NCI-H446 treated with DMSO at 0.1 percent for 48 hours (cell line): Measurements from ENCODE around the gene GOSR2.
"Not testable (repeated sequence)": the region's sequence is repeated elsewhere in the genome, so short reads cannot be mapped to it uniquely, and the experiment has no call there.

Experiments used
- DNase-seq: peaks from one replicate; lab custom pipeline; 2025; lab: John Stamatoyannopoulos, UW

The GOSR2 gene

DNA sequence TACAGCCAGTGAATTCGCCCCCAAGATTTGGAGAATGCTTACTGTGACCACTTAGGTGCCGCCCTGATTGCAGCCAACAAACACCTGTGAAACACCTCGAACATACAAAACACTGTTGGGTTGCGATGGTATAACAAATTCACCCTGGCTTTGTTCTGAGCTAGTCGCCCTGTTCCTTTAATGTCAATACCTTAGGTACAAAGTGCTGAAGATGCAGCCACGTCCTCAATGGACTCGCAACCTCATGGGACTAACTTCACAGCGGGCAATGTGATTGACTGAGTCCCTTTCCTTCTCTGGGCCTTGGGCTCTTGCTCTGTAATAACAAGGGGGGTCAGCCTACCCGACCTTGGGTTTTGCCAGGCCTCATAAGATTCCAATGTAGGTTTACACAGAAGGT, 28.9 kb upstream of the GOSR2 start:
- DNase-seq, result no peak

DNA sequence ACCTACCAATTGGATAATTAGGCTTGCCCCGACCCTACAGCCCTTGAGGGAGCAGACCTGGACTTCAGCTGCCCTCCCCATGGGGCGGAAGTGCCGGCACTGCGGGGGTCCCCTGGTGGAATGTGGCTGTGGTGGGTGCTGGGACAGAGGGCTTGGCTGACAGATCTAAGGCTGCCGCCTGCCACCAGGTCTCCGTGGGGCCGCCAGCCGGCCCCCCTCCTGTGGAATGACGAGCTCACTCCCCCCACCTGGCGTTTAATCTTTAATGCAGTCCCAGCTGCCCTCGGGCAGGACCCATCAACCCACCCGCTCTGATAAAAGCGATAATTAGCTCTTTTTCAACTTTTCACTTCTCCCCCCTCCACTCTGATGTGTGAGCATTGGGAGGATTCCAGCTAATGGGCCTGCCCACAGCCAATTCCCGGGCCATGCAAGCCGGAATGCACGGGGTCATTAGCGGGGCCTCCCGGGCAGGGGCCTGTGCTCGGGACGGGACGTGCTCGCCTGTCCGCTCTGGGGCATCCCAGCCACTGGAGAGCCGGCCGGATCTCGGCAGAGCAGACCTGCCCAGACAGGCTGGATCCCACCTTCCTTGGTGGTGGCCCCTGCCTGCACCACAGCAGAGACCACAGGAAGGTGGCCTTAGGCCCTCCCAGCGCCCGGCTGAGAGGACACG, 28.3 kb upstream of the GOSR2 start:
- DNase-seq, result no peak

DNA sequence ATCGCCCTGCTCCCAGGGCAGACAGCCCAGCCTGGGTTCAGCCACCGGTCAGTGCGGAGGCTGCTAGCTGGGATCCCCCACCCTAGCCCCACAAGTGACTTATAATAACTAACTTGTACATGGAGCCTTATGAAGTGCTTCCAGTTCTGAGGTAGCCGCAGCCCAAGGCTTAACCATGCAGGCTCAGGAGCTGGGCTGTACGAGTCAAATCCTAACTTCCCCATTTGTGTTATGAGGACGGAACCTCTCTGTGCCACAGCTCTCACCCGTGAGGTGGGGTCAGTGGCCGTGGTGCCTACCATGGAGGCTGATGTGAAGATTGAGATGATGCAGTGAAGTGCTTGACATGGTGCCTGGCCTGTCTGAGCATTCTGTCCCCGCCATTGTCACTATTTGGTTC, 27.8 kb upstream of the GOSR2 start:
- no peak for DNase-seq

DNA sequence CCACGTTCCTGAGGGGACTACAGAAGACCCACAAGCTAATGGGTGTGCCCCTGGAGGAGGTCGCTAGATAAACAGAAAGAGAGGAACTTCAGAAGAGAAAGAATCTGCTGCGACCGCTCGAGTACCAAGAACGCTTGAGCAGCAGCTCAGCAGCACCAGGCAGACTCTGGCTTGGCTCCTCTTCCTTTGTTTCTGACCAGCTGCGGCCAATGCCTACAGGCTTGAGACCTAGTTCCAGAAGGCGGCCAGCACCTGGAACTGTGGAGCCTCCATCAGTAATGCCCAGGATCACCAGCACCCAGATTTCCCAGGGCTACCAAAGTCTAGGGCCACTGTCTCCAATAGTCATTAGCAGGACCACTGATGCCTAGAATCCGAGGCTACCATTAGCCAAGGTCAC, 26.0 kb upstream of the GOSR2 start:
- no peak for DNase-seq

DNA sequence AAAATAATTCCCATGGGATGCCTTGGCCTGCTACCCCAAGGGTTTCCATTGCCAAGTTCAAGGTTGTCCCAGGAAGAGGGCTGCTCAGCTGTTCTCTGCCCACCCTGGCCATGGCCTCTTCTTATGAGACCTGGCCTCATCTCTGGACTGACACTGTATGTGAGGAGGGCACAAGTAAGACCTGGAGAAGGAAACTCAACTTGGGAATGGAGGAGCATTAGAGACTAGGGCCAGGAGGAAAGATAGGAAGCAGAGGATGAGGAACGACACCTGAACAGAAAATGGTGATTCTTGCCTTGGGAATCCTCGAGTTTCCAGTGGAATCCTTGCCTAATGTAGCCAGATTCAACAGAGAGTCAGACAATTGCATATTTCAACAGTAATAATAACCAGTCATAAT, 24.6 kb upstream of the GOSR2 start:
- DNase-seq, result no peak

DNA sequence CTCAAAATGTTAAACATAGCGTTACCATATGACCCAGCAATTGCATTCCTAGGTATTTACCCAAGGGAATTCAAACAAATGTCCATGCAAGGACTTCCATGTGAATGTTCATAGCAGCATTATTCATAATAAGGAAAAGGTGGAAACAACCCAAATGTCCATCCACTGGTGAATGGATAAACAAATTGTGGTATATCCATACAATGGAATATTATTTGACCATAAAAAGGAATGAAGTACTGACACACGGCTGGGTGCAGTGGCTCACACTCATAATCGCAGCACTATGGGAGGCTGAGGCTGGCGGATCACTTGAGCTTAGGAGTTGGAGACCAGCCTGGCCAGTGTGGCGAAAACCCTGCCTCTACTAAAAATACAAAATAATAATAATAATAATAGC, 24.1 kb upstream of the GOSR2 start:
- DNase-seq, result no peak

DNA sequence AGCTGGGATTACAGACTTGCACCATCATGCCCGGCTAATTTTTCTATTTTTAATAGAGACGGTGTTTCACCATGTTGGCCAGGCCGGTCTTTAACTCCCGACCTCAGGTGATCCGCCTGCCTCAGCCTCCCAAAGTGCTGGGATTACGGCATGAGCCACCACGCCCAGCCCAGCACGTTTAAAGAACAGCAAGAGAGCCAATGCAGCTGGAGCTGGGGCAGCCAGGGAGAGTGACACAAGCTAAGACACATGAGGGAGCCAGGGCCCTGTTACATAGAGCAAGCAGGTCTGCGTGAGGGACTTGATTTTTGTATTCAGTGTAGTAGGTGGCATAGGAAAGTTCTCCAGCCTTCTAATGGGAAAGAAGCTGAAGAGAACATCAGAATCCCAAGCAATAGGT, 21.7 kb upstream of the GOSR2 start:
- DNase-seq, result no peak

DNA sequence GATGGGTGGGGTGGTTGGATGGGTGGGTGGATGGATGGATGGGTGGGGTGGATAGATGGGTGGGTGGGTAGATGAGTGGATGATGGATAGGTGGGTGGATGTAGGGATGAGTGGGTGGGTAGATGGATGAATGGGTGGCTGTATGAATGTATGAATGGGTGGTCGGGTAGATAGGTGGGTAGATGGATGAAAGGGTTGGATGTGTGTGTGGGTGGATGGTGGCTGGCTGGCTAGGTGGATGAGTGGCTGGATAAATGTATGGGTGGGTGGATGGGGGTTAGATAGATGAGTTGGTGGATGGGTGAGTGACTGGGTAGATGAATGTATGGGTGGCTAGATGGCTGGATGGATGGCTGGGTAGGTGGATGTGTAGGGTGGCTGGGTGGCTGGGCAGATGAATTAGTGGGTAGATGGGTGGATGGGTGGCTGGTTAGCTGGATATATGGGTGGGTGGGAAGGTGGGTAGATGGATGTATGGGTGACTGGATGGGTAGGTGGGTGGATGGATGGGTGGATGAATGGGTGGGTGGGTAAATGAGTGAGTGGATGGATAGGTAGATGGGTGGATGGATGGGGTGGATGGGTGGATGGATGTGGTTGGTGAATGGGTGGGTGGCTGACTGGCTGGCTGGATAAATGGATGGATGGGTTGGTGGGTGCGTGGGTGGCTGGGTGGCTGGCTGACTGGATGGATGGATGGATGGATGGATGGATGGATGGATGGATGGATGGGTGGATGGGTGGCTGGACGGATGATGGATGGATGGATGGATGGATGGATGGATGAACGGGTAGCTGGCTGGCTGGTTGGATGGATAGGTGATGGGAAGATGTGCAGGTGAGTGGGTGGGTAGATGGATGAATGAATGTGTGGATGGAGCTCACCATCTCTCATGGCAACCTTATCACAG, 18.9 kb upstream of the GOSR2 start:
- no peak for DNase-seq

DNA sequence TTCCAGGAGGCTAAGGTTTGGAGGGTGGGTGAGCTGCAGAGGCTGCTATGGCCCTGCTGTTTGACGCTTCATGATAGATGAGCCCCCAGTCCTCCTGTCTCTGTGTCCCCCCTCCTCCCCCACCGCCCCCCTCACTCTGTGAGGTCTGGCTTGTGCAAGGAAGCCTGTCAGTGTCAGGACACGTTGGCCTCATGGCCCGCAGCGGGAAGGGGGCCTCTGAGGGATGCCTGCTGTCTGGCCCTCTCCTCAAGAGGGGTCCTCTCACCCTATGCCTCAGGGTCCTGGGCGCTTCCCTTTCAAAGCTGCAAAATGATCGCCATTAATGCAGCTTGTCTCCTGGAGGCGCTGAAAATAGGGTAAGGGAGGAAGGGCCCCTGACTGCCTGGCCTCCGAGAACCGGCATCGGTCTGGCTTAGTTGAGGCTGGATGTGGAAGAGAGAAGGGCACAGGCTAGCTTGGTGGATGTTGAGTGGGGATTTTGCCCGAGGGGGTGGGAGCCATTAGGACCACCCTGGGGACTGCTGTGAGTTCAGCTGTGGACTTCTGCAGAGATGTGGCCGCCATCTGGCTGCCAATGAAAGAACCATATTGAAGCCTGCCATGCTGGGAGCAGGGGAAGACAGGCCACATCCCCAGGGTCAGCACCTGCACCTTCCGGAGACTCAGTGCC, 14.8 kb upstream of the GOSR2 start:
- no peak for DNase-seq

DNA sequence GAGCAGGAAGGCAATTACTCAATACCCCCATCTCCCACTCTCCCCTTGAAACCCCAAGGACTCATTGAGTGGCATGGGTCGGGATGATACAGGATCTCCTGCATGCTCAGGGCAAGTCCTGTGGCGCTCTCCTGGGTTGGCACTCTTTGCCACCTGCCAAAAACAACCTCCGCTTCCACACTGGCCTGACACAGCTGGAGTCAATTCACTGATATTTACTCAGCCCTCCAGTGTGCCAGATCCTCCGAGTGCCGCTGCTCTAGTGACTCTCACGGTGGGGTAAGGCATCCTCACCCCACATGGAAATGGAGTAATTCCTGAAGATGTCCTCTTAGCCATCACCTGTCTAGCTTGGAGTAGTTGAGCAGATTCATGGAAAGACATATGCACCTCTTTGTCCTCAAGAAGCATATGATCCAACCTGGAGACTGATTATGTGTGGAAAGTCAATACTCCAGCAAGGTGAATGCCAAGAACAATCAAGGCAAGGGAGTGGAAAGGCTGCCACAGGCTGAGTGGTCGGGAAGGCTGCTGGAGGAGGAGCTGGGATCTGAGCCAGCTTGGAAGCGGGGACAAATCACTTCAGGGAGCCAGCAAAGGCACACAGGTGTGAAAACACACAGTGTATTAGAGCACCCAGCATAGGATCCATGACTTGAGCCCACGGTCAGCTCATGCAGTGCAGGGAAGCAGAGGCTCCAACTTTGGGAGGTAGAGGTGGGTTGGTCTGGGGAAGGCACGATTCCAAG, 12.6 kb upstream of the GOSR2 start:
- DNase-seq, result no peak

DNA sequence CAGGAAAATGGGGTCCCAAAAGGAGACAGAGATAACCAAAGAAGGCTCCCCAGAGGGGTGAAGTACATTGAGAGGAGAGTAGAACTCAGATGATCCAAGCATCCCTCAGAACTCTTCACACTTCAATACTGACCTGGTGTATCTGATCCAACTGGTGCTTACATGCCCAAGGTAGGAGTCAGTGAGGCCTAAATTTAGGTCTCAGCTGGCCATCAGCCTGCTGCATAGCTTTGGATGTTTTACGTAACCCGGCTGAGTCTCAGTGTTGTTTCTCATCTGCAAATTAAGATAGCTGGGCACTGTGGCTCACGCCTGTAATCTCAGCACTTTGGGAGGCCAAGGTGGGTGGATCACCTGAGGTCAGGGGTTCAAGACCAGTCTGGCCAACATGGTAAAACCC, 11.6 kb upstream of the GOSR2 start:
- DNase-seq, result no peak

DNA sequence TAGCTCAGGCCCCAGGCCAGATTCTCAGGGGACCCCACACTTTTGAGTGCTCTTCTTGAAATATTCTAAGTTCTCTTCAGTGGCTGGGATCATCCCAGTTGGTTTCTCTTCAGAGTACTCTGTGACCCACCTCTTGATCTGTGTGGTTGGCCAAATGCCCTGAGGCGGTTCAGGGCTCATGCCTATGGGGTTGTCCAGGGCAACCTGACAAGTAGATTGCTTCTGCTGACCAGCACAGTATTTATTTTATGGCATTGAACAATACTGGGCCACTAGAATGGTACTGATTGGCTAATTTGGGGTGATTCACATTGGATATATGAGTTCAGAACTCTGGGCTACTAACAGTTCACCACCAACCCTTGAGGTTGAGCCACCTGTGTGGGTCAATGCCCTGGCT, 7.4 kb upstream of the GOSR2 start:
- DNase-seq, result no peak

DNA sequence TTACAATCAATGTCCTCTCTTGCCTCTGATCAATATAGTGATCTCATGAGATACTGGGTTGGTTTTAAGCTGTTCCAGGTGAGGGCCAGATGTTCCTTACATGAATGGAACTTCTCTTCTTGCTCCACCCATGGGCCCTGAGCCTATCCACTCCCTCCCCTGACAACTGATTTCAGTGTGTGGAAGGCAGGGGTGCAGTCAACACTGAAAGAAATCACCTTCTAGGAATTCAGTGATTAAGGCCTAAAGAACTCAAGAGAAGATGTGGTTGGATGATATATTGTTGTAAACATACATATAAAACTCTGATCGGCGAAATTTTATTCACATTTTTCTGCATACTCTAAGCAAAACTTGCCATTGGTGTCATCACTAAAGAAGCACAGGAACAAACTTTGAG, 6.7 kb upstream of the GOSR2 start:
- no peak for DNase-seq

DNA sequence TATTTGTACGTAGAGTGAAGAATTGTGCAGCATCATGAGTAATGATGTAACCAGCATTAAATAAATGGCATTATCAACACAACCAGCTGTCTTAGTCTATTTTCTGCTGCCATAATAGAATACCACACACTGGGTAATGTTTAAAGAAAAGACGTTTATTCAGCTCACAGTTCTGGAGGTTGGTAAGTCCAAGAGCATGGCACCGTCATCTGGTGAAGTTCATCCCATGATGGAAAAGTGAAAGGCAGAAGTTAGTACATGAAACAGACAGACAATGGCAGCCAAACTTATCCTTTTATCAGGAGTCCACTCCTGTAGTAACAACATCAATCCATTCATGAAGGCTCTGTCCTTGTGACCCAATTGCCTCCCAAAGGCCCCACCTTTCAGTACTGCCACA, 6.3 kb upstream of the GOSR2 start:
- no peak for DNase-seq

DNA sequence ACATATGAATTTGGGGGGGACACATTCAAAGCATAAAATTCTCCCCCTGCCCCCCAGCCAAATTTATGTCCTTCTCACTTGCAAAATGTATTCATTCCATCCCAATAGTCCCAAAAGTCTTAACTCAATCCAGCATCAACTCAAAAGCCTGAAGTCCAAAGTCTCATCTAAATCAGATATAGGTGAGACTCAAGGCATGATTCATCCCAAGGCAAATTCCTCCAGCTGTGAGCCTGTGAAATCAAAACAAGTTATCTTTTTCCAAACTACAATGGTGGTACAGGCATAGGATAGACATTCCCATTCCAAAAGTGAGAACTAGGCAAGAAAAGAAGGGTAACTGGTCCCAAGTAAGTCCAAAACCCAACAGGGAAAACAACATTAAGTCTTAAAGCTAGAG, 5.9 kb upstream of the GOSR2 start:
- no peak for DNase-seq

DNA sequence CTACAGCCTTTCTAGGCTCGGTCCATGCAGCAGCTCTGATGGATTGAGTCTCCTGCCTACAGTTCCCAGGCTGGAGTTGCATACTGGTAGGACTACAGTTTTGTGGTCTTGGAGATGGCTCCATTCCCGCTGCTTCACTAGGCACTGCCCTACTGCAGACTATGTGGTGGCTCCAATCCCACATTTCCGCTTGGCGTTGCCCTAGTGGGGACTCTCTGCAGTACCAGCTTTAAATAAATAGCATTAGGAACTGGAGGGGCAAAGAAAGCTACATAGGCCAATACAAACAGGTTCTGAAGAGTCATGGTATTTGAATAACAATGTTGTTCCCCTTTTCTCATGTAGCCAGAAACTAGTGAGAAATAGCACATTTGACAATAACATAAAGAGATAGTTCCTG, 5.4 kb upstream of the GOSR2 start:
- DNase-seq, result no peak

DNA sequence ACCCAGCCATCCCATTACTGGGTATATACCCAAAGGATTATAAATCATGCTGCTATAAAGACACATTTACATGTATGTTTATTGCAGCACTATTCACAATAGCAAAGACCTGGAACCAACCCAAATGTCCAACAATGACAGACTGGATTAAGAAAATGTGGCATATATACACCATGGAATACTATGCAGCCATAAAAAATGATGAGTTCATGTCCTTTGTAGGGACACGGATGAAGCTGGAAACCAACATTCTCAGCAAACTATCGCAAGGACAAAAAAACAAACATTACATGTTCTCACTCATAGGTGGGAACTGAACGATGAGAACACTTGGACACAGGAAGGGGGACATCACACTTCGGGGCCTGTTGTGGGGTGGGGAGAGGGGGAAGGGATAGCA, 998 bp upstream of the GOSR2 start:
- not testable (repeated sequence) for DNase-seq

DNA sequence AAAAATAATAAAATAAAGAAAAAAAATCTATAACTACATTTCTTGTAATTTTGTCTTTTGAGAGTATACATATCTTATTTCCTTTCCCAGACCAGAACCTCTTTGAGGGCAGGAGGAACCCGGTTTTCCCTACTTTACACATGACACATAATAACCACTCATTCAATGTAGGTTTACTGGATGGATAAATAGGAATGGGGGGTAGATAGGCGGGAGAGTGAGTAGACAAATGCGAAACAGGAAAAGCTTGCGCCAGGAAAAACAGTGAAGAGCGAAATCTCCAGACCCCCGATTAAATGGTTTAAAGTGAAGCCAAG, 515 bp upstream of the GOSR2 start:
- DNase-seq, result no peak

DNA sequence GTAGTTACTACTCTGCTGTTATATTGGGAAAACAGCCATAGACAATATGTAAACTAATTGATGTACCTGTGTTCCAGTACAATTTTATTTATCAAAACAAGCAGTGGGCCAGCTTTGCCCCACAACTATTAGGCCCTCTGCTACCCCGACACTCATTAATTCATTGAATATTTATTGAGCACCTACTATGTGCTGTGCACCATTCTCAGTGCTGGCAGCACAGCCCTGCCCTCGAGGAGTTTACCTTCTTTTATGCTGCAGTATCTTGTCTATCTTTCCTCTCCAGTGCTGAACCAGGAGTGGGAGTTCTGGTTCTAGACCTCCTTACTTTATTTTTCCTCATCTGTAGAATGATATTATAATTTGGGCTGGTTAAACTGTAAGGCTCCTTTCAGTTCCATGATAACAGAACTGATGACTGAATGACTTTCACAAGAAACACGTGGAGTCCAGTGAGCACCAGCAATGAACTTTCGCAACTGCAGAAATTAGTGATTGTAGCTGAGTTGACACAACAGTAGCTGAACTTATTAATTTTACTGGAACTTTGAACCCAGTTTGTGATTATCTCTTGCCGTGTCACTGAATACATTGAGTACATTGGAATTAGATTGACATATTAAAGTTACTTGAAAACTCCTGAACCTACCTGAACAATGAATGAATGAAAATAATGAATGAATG, 2.4 kb downstream of the GOSR2 start:
- DNase-seq, result no peak

DNA sequence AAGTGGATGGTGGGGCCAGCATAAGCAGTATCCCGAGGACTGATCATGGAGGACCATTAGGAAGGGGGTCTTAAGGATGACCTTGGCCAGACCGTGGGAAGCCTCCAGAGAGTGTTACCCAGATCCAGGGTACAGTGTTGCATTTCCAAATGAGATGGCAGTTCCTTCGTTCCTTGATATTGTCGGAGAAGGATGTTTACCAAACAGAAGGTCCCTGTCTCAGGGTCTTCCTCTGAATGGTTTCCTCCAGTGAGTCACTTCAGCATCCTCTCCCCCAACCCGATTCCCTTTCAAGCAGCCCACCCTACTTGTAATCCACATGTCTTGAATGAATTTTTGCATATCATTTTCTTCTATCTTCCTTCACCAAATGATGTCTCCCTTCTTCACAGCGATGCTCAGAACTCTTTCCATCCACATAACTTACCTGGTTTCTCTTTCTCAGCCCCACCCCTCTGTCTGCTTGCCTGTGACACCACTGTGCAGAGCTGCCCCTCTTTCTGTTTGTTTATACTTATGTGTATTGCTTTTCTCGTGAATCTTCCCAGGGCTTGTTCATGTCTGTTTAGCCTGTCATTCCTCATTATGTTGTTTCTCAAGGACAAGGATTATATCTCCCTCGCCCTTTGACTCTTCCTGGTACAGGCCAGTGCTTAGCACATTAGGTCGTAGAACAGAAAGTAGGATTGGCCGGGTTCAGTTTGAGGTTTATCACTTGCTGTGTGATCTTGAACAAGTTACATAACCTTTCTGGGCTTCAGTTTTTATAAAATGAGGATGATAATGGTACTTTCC, 5.7 kb downstream of the GOSR2 start:
- no peak for DNase-seq

DNA sequence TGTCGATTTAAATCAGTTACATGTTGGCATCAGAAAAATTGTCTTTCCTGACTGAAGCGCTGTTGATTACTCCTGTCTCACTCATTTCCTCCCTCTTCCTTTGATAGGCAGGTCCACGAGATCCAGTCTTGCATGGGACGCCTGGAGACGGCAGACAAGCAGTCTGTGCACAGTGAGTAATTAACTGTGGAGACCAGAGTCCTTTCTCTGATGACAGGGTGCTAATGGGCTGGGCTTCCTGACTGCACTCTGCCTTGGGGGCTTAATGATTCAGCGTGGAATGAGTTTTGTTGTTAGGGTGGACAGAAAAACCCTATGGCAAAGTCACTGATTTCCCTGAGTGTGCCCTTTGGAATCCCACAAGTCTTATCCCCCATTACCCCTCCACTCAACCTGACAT, 6.5 kb downstream of the GOSR2 start:
- DNase-seq, result no peak
